Fibroblast of villous mesenchyme (primary cell): ENCODE data around the gene RAB3IL1. TPM values are rescaled to one million over a fixed set of nuclear protein-coding genes. Genes with fewer than 3 reads are reported as not detected.

Experiments used
- DNase-seq: peaks from one replicate; pipeline ENCODE4 v3.0.0-alpha.2; 2010; ENCODE audit warnings: low read depth
- H3K4me3 ChIP-seq: 2 replicates; pipeline ENCODE4 v1.5.1; 2011; ENCODE audit warnings: low read depth, mild to moderate bottlenecking, low read length
- CTCF ChIP-seq: IDR thresholded peaks from 2 replicates; pipeline ENCODE4 v1.5.1; 2012; ENCODE audit warnings: low read depth, mild to moderate bottlenecking, low read length; ENCODE audit not compliant: insufficient read depth
- total RNA-seq: library from RNA; depleted of rRNA; stranded (reverse); fragments of >200 nt; gene quantifications from 2 replicates; pipeline ENCODE4 v1.2.3, GENCODE V29; 2012

RAB3IL1 gene
- total RNA-seq, 1 donor: 6.9 TPM

GRCh38 chr11:61926235-61926634, 8.9 kb upstream of the RAB3IL1 start:
- no peak for DNase-seq
- H3K4me3 ChIP-seq: no peak overlapping the region
- no peak for TF ChIP-seq CTCF

- no peak for DNase-seq
- no peak overlapping the region for H3K4me3 ChIP-seq
- no peak for TF ChIP-seq CTCF
Observed at GRCh38 chr11:61925736-61926135, 8.4 kb upstream of the RAB3IL1 start.

GRCh38 chr11:61924064-61924455, 6.7 kb upstream of the RAB3IL1 start:
- DNase-seq: no peak
- no peak for TF ChIP-seq CTCF
- no peak overlapping the region for H3K4me3 ChIP-seq

- peak; percentile 90 for DNase-seq
- no peak overlapping the region for H3K4me3 ChIP-seq
- no peak for TF ChIP-seq CTCF
Observed at GRCh38 chr11:61923166-61924063, 6.0 kb upstream of the RAB3IL1 start.

- DNase-seq: peak; percentile 87
- no peak for TF ChIP-seq CTCF
- H3K4me3 ChIP-seq: no peak overlapping the region
Observed at GRCh38 chr11:61922539-61922938, 5.2 kb upstream of the RAB3IL1 start.

- no peak for DNase-seq
- no peak overlapping the region for H3K4me3 ChIP-seq
- no peak for TF ChIP-seq CTCF
Observed at GRCh38 chr11:61921446-61921845, 4.1 kb upstream of the RAB3IL1 start.
